ENCODE data around the gene AKAP17A.

GRCh38 chrX:1609762-1610161 lies 18.4 kb downstream of the AKAP17A start:
- no peak for TF ChIP-seq CTCF (IDR thresholded peaks at IDR 0.05; ENCODE audit: insufficient read depth, low read length, poor library complexity, severe bottlenecking)
- TF ChIP-seq EZH2phosphoT487 (conservative IDR thresholded peaks at IDR 0.05; ENCODE audit: low read length) = no peak

All from SU-DHL-6 (cell line).